Suprapubic skin (tissue), 4 donors: Measurements from ENCODE around the gene MAST4. TPM values are rescaled to one million over a fixed set of nuclear protein-coding genes. Genes with fewer than 3 reads are reported as not detected.
A peak's percentile ranks its signal among the peaks of the same experiment; 100 is the strongest.

ENCODE experiments used
- DNase-seq, 2 donors: peaks; one replicate each; pipeline ENCODE4 v3.0.0-alpha.2; 2019; ENCODE audit warnings: low spot score in 2 of 2
- H3K27ac ChIP-seq: fragments of 200-600 bp; sonication (generic); one replicate; pipeline ENCODE4 v1.5.1; 2019
- H3K27me3 ChIP-seq: fragments of 200-600 bp; sonication (generic); one replicate; pipeline ENCODE4 v1.5.1; 2019
- H3K36me3 ChIP-seq: fragments of 200-600 bp; sonication (generic); one replicate; pipeline ENCODE4 v1.5.1; 2019
- H3K4me1 ChIP-seq: fragments of 200-600 bp; sonication (generic); one replicate; pipeline ENCODE4 v1.5.1; 2019
- H3K4me3 ChIP-seq: fragments of 200-600 bp; sonication (generic); one replicate; pipeline ENCODE4 v1.5.1; 2019; ENCODE audit warnings: mild to moderate bottlenecking
- H3K9me3 ChIP-seq: fragments of 200-600 bp; sonication (generic); one replicate; pipeline ENCODE4 v1.5.1; 2019
- CTCF ChIP-seq, 2 donors: fragments of 200-600 bp in 1 of 2; fragments of 450-650 bp in 1 of 2; sonication (generic) in 1 of 2; IDR thresholded peaks; one replicate each; pipeline ENCODE4 v1.5.1; 2016 to 2019; ENCODE audit warnings: antibody characterized with exemption in 2 of 2, mild to moderate bottlenecking in 1 of 2, moderate library complexity in 1 of 2
- EP300 ChIP-seq: sonication (generic); formaldehyde crosslinking; IDR thresholded peaks from one replicate; pipeline ENCODE4 v1.6.1; 2017; ENCODE audit warnings: antibody characterized with exemption
- POLR2A ChIP-seq, 2 donors: fragments of 450-650 bp; IDR thresholded peaks; one replicate each; pipeline ENCODE4 v1.6.1; 2017; ENCODE audit warnings: antibody characterized with exemption in 2 of 2, mild to moderate bottlenecking in 2 of 2, moderate library complexity in 2 of 2
- POLR2AphosphoS5 ChIP-seq, 3 donors: sonication (generic); formaldehyde crosslinking; IDR thresholded peaks; one replicate each; pipeline ENCODE4 v1.6.1; 2017; ENCODE audit warnings: antibody characterized with exemption in 3 of 3
- WGBS: methylation state at CpG from one replicate; pipeline ENCODE4 v1.1.5; 2018; 5-methylcytosine and 5-hydroxymethylcytosine counted together
- total RNA-seq, 4 donors: library from RNA; depleted of rRNA; stranded (reverse); fragments of >200 nt; gene quantifications; one replicate each; pipeline ENCODE4 v1.1.0, GENCODE V29; 2016

The MAST4 gene
- total RNA-seq, 4 donors from 2014 or later, result 79.2 to 144 (median 98.1) TPM

DNA sequence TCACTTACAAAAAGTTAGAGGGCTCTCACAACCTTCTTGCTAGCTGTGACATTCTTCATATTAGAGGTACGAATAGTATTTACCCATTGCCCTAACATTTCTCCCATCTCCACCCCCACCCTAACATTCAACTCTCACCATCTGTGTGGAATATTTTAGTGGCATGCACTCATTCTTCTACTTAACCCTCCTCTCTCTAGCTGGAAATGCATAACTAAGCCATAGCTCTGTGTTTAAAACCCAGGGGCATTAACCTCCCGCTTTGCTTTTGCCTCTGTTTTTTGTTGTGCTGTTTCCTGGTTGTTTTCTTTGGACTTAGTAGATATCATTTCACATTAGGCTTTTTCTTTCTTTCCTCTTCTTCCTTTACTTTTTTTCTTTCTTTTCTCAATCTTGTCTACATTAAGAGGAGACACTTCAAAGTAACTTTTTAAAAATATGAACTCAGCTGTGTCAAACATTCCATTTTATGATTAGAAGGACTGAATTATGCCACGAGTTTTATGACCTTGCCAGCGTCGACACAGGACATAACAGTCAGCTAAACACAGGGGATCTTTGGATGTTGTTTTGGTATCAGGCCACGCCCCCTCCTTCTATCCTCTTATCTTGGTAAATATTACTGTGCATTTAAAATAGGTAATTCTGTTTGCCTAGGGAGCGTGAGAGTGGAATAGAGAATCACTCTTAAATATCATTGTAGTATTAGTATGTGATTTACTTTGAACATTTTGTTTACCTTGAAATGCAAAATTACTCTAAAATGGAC, 364.4 kb downstream of the MAST4 start:
- Histone ChIP-seq H3K4me3 (peak overlapping the region; percentile 39), H3K27me3 (no peaks in the 10 kb centered on the region), H3K27ac (peak overlapping the region; percentile 16), H3K36me3 (no peaks in the 10 kb centered on the region), H3K9me3 (no peaks in the 10 kb centered on the region), H3K4me1 (peaks cover 22% of the 10 kb centered on the region)
- no peak for TF ChIP-seq EP300
- no peak for TF ChIP-seq POLR2AphosphoS5 (IDR thresholded peaks at IDR 0.05)
- TF ChIP-seq CTCF (IDR thresholded peaks at IDR 0.05), result no peak
- no peak for TF ChIP-seq POLR2A (IDR thresholded peaks at IDR 0.05)
- DNase-seq, result no peak
- WGBS, result 30% methylated on average over 7 of the region's 7 CpGs

DNA sequence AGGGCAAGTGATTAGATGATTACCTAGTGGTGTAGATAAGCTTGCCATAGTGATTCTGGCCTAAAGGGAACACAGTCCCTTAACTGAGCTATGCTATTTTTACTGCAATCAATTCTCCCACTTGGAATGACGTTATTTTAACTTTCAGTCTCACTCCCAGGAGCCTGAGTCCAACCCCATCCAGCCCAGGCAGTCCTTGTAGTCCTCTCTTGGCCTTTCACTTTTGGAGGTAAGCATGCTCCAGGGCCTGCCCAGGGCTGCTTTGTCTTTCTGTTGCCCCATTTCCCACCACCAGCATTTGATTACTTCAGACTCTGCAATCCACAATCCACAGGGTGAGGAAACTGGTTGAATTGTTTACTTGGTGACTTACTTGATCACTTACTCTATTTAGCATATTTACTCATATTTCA, 367.4 kb downstream of the MAST4 start:
- no peak overlapping the region for H3K27ac ChIP-seq
- H3K9me3 ChIP-seq, result no peaks in the 10 kb centered on the region
- peaks cover 22% of the 10 kb centered on the region for H3K4me1 ChIP-seq
- H3K36me3 ChIP-seq, result no peaks in the 10 kb centered on the region
- no peaks in the 10 kb centered on the region for H3K27me3 ChIP-seq
- no peak for TF ChIP-seq EP300
- TF ChIP-seq POLR2A (IDR thresholded peaks at IDR 0.05), result no peak
- TF ChIP-seq CTCF (IDR thresholded peaks at IDR 0.05), result no peak
- TF ChIP-seq POLR2AphosphoS5 (IDR thresholded peaks at IDR 0.05), result no peak
- DNase-seq, result no peak
- 77% methylated on average over 1 of the region's 1 CpG for WGBS
- H3K4me3 ChIP-seq, result no peak overlapping the region

DNA sequence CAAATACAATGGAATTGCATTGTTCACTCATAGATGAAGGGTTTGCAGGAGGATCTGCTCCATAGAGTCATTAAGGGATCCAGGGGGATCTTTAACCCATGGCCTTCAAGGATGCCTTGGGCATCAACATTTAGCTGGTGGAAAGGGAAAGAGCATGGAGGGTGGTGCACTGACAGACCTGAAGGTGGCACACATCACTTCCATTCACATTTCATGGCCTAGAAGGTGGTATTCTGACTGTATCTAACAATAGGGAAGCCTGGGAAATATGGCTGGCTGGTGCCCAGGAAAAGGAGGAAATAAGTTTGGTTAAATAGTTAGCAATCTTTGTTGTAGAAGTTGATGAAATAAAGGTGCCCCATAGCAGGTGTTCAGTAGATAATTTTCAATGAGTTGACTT, 370.2 kb downstream of the MAST4 start:
- Histone ChIP-seq H3K4me3 (no peak overlapping the region), H3K9me3 (no peaks in the 10 kb centered on the region), H3K4me1 (peaks cover 5% of the 10 kb centered on the region), H3K27ac (no peak overlapping the region), H3K27me3 (no peaks in the 10 kb centered on the region), H3K36me3 (no peaks in the 10 kb centered on the region)
- DNase-seq, result no peak
- TF ChIP-seq POLR2AphosphoS5 (IDR thresholded peaks at IDR 0.05) (no peak), POLR2A (IDR thresholded peaks at IDR 0.05) (no peak), CTCF (IDR thresholded peaks at IDR 0.05) (no peak), EP300 (no peak)

DNA sequence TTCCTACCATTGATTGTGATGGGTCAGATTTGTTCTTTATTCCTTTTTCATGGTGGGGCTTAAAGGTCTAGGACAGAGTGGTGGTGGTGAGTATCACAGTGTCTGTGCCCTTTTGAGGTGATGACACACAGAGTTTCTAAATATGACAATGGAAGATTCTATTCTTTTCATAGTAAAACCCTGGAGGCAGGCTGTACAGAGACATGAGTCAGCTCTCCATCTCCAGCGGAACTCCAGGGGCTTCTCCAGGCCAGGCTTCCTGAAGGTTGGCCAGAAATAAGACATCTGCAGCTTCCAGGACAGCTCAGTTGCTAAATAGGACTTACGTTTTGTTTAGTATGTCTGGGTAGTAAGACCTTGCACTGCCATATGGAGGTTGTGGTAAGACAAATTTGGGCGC, 370.9 kb downstream of the MAST4 start:
- DNase-seq, result no peak
- H3K9me3 ChIP-seq, result no peaks in the 10 kb centered on the region
- no peak overlapping the region for H3K27ac ChIP-seq
- TF ChIP-seq CTCF (IDR thresholded peaks at IDR 0.05) (no peak), POLR2AphosphoS5 (IDR thresholded peaks at IDR 0.05) (no peak), EP300 (no peak)
- WGBS, result 87% methylated on average over 3 of the region's 3 CpGs
- H3K27me3 ChIP-seq, result no peaks in the 10 kb centered on the region
- peaks cover 5% of the 10 kb centered on the region for H3K4me1 ChIP-seq
- no peaks in the 10 kb centered on the region for H3K36me3 ChIP-seq
- no peak overlapping the region for H3K4me3 ChIP-seq

DNA sequence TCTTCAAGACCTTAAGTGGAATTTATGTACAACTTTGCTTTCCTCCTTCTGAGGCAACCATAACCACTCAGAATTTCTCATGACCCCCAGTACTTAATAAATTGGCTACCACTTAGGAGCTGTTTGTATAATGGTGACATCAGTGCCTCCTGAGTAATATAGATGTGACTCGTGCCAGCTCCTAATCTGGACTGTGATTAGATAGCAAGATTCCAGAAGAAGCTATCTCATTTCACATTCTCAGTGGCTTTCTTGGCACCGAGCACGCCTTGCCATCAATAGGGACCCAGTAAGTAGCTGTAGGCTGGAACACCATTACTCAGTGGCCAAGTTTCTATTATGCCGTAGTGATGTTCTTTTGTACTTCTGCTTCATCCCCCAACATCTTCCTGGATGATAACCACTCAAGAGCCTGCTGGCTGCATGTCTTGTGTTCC, 371.7 kb downstream of the MAST4 start:
- DNase-seq, result no peak
- H3K4me3 ChIP-seq, result no peak overlapping the region
- TF ChIP-seq CTCF (IDR thresholded peaks at IDR 0.05) (no peak), POLR2AphosphoS5 (IDR thresholded peaks at IDR 0.05) (no peak), EP300 (no peak), POLR2A (IDR thresholded peaks at IDR 0.05) (no peak)
- no peak overlapping the region for H3K27ac ChIP-seq
- no peaks in the 10 kb centered on the region for H3K9me3 ChIP-seq
- H3K27me3 ChIP-seq, result no peaks in the 10 kb centered on the region
- no peaks in the 10 kb centered on the region for H3K36me3 ChIP-seq
- 70% methylated on average over 4 of the region's 4 CpGs for WGBS
- peaks cover 5% of the 10 kb centered on the region for H3K4me1 ChIP-seq
